Neural progenitor cell (in vitro differentiated cells): ENCODE data around the gene CHCHD6. TPM values are rescaled to one million over a fixed set of nuclear protein-coding genes. Genes with fewer than 3 reads are reported as not detected.

Experiments used
- DNase-seq: peaks from one replicate; pipeline ENCODE4 v3.0.0-alpha.2; 2016; ENCODE audit warnings: low spot score
- H2AFZ ChIP-seq: fragments of 200-600 bp; sonication (generic); replicated peaks from 2 replicates; pipeline ENCODE4 v1.6.1; 2016; ENCODE audit warnings: antibody characterized with exemption
- H3F3A ChIP-seq: fragments of 200-600 bp; sonication (generic); 2 replicates; pipeline ENCODE4 v1.6.1; 2016; ENCODE audit warnings: antibody characterized with exemption, low read depth
- H3K27ac ChIP-seq: fragments of 200-600 bp; sonication (generic); 2 replicates; pipeline ENCODE4 v1.5.1; 2016; ENCODE audit warnings: mild to moderate bottlenecking
- H3K27me3 ChIP-seq: fragments of 200-600 bp; sonication (generic); 2 replicates; pipeline ENCODE4 v1.6.1; 2016; ENCODE audit warnings: mild to moderate bottlenecking, moderate library complexity
- H3K36me3 ChIP-seq: fragments of 200-600 bp; sonication (generic); 2 replicates; pipeline ENCODE4 v1.5.1; 2016
- H3K4me1 ChIP-seq: fragments of 200-600 bp; sonication (generic); 2 replicates; pipeline ENCODE4 v1.6.1; 2016; ENCODE audit warnings: mixed run types
- H3K4me2 ChIP-seq: fragments of 200-600 bp; sonication (generic); 2 replicates; pipeline ENCODE4 v1.6.1; 2016
- H3K4me3 ChIP-seq: fragments of 200-600 bp; sonication (generic); 2 replicates; pipeline ENCODE4 v1.5.1; 2016
- H3K79me2 ChIP-seq: fragments of 200-600 bp; sonication (generic); 2 replicates; pipeline ENCODE4 v1.6.1; 2016; ENCODE audit warnings: low read depth
- H3K9ac ChIP-seq: fragments of 200-600 bp; sonication (generic); 2 replicates; pipeline ENCODE4 v1.6.1; 2016
- H3K9me3 ChIP-seq: fragments of 200-600 bp; sonication (generic); 2 replicates; pipeline ENCODE4 v1.5.1; 2016; ENCODE audit warnings: low read depth
- H4K20me1 ChIP-seq: fragments of 200-600 bp; sonication (generic); 2 replicates; pipeline ENCODE4 v1.6.1; 2016; ENCODE audit warnings: low read depth
- H3K27ac Mint-ChIP-seq: 3 replicates; pipeline ENCODE4 v1.8.0; 2021; ENCODE audit warnings: mixed read lengths
- H3K27me3 Mint-ChIP-seq: 2 replicates; pipeline ENCODE4 v1.8.0; 2022; ENCODE audit warnings: low read depth, mild to moderate bottlenecking, inconsistent platforms, moderate library complexity, mixed read lengths; ENCODE audit not compliant: insufficient read depth
- H3K36me3 Mint-ChIP-seq: 3 replicates; pipeline ENCODE4 v1.8.0; 2021; ENCODE audit warnings: mixed read lengths
- H3K4me1 Mint-ChIP-seq: 3 replicates; pipeline ENCODE4 v1.8.0; 2021; ENCODE audit warnings: mixed read lengths
- H3K4me3 Mint-ChIP-seq: 3 replicates; pipeline ENCODE4 v1.8.0; 2021; ENCODE audit warnings: mild to moderate bottlenecking, moderate library complexity, mixed read lengths
- H3K9me3 Mint-ChIP-seq: 3 replicates; pipeline ENCODE4 v1.8.0; 2020; ENCODE audit warnings: mixed read lengths
- EZH2 ChIP-seq: fragments of 200-600 bp; sonication (generic); IDR thresholded peaks from 2 replicates; pipeline ENCODE4 v1.6.1; 2017; ENCODE audit warnings: antibody characterized with exemption, mild to moderate bottlenecking, moderate library complexity
- EZH2phosphoT487 ChIP-seq: fragments of 200-600 bp; sonication (generic); IDR thresholded peaks from 2 replicates; pipeline ENCODE4 v1.6.1; 2017; ENCODE audit warnings: antibody characterized with exemption
- total RNA-seq: library from RNA; depleted of rRNA; stranded (reverse); fragments of >200 nt; gene quantifications from 2 replicates; pipeline ENCODE4 v1.2.3, GENCODE V29; 2015; ENCODE audit warnings: low replicate concordance
- TF ChIP-seq, protein P1 (sequence below): fragments of 200-600 bp; sonication (generic); IDR thresholded peaks from 2 replicates; pipeline ENCODE4 v1.5.1; 2017; ENCODE audit warnings: antibody characterized with exemption, mild to moderate bottlenecking

CHCHD6 gene
- total RNA-seq, 1 donor from 2014 or later = 35.7 TPM

DNA sequence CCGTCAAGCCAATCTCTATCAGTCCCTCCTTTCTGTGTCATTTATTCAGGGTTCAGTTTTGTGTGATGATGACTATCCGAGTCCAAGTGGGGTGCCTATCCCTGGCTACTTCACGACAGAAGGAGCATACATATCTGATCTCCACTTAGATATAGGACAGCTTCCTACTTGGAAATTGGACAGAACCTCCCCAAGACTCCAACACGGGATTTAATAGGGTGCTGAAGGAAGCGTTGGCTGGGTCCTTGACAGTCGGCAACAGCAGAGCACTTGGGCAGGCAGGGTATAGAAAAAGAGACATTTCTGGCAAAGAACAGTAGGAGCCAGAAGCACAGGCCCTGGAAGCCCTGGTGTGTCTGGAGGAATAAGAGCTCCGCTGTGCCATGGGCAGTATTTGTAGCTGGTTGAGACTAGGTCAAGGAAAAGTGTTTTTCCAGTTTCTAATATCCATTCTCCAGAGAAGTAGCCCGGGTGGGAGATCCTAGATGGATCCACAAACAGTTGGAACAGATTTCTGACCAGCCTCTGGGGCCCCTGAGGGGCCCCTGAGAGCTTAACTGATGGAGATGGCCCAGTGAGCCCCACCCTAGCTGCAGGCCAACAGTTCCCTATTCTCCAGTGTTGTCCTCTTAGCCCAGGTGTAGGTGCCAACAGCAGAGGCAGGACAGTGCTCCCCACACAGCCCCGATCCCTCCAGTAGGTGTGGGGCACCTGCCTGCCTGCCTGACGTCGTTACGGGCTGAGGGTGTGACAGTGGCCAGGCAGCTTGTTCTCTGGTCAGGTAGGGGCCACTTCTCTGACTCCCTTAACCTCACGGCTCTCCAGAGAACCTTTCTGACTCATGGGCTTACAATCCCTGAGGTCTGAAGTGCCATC, 130.8 kb downstream of the CHCHD6 start:
- no peaks in the 10 kb centered on the region for H4K20me1 ChIP-seq
- peaks cover 2% of the 10 kb centered on the region for H3K36me3 Mint-ChIP-seq
- no peaks in the 10 kb centered on the region for H3K36me3 ChIP-seq
- H3K4me3 Mint-ChIP-seq = no peak overlapping the region
- H2AFZ ChIP-seq = no peak overlapping the region
- peaks cover 2% of the 10 kb centered on the region for H3K9me3 Mint-ChIP-seq
- H3K4me3 ChIP-seq = no peak overlapping the region
- H3K4me2 ChIP-seq = no peak overlapping the region
- no peaks in the 10 kb centered on the region for H3F3A ChIP-seq
- H3K27me3 ChIP-seq = no peaks in the 10 kb centered on the region
- peaks cover 8% of the 10 kb centered on the region for H3K4me1 ChIP-seq
- H3K4me1 Mint-ChIP-seq = peaks cover 4% of the 10 kb centered on the region
- no peak overlapping the region for H3K27ac ChIP-seq
- H3K9me3 ChIP-seq = no peaks in the 10 kb centered on the region
- DNase-seq = no peak
- no peaks in the 10 kb centered on the region for H3K79me2 ChIP-seq
- no peak overlapping the region for H3K9ac ChIP-seq
- peaks cover 3% of the 10 kb centered on the region for H3K27me3 Mint-ChIP-seq
- TF ChIP-seq EZH2phosphoT487 (no peak), EZH2 (no peak)
- TF ChIP-seq, protein P1, sequence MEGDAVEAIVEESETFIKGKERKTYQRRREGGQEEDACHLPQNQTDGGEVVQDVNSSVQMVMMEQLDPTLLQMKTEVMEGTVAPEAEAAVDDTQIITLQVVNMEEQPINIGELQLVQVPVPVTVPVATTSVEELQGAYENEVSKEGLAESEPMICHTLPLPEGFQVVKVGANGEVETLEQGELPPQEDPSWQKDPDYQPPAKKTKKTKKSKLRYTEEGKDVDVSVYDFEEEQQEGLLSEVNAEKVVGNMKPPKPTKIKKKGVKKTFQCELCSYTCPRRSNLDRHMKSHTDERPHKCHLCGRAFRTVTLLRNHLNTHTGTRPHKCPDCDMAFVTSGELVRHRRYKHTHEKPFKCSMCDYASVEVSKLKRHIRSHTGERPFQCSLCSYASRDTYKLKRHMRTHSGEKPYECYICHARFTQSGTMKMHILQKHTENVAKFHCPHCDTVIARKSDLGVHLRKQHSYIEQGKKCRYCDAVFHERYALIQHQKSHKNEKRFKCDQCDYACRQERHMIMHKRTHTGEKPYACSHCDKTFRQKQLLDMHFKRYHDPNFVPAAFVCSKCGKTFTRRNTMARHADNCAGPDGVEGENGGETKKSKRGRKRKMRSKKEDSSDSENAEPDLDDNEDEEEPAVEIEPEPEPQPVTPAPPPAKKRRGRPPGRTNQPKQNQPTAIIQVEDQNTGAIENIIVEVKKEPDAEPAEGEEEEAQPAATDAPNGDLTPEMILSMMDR = no peak
- no peak overlapping the region for H3K27ac Mint-ChIP-seq

DNA sequence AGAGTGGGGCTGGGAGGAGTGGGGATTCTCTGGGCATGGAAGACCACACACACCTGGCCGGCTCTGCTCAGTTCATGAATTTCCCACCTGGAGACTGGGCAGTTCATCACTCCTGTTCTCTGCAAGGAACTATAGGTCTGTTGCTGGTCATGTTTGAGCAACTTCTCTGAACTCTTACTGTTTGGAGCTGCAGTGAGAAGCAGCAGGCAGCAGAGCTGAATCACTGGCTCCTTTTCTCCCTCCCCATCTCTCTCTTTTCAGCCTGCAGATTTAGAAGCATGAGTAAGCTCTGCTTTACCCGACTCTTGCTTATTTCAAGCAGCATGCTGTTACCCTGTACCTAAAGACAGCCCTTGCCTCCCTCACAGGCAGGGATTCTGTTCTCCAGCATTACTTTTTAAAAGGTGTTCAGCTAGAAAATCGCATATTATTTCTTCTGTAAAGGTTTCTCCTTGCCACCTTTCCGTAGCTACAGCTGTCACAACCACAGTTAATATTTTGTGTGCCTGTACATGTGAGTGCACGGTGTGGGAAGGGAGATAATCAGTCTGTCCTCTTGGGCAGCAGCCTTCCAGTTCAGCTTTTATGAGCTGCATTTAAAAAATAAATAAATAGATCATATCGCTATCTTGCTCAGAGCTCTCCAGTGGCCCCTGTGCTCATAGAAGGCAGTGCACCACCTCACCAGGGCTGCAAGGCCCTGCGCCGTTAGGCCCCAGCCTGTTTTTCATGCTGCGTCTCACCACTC, 131.6 kb downstream of the CHCHD6 start:
- peaks cover 2% of the 10 kb centered on the region for H3K9me3 Mint-ChIP-seq
- Histone ChIP-seq H3K4me2 (no peak overlapping the region), H3K27ac (peak overlapping the region; percentile 42)

GRCh38 chr3:126836220-126836860, 132.3 kb downstream of the CHCHD6 start:
- H3K27ac Mint-ChIP-seq = no peak overlapping the region
- no peak for DNase-seq

More for the DNA sequence above, 131.6 kb downstream of the CHCHD6 start:
- Mint-ChIP-seq H3K36me3 (peaks cover 2% of the 10 kb centered on the region), H3K27ac (no peak overlapping the region), H3K27me3 (peaks cover 3% of the 10 kb centered on the region), H3K4me3 (no peak overlapping the region), H3K4me1 (peaks cover 4% of the 10 kb centered on the region)
- H3K27me3 ChIP-seq = no peaks in the 10 kb centered on the region
- no peak overlapping the region for H2AFZ ChIP-seq
- H3F3A ChIP-seq = no peaks in the 10 kb centered on the region
- H3K36me3 ChIP-seq = no peaks in the 10 kb centered on the region
- no peak overlapping the region for H3K4me3 ChIP-seq
- no peak overlapping the region for H3K9ac ChIP-seq
- DNase-seq = no peak
- peaks cover 8% of the 10 kb centered on the region for H3K4me1 ChIP-seq
- TF ChIP-seq, protein P1 = peak; percentile 20
- TF ChIP-seq EZH2phosphoT487 (no peak), EZH2 (no peak)
- H3K79me2 ChIP-seq = no peaks in the 10 kb centered on the region
- no peaks in the 10 kb centered on the region for H4K20me1 ChIP-seq
- no peaks in the 10 kb centered on the region for H3K9me3 ChIP-seq

More at GRCh38 chr3:126836220-126836860, 132.3 kb downstream of the CHCHD6 start:
- Mint-ChIP-seq H3K4me1 (peaks cover 4% of the 10 kb centered on the region), H3K9me3 (peaks cover 2% of the 10 kb centered on the region), H3K27me3 (peaks cover 3% of the 10 kb centered on the region), H3K4me3 (no peak overlapping the region), H3K36me3 (peaks cover 2% of the 10 kb centered on the region)
- Histone ChIP-seq H4K20me1 (no peaks in the 10 kb centered on the region), H3K9ac (no peak overlapping the region), H2AFZ (no peak overlapping the region), H3K9me3 (no peaks in the 10 kb centered on the region), H3K27me3 (no peaks in the 10 kb centered on the region), H3K36me3 (no peaks in the 10 kb centered on the region), H3K4me1 (peaks cover 8% of the 10 kb centered on the region), H3F3A (no peaks in the 10 kb centered on the region), H3K4me2 (no peak overlapping the region), H3K27ac (no peak overlapping the region), H3K79me2 (no peaks in the 10 kb centered on the region), H3K4me3 (no peak overlapping the region)
- no peak for TF ChIP-seq EZH2phosphoT487
- TF ChIP-seq, protein P1 = no peak
- no peak for TF ChIP-seq EZH2
